Limb (tissue), 2 donors: ENCODE results near the gene RAB1B.

ENCODE experiments used
- DNase-seq, 2 donors: peaks; one replicate each; pipeline ENCODE4 v3.0.0-alpha.2; 2016; ENCODE audit errors: extremely low spot score in 2 of 2

RAB1B gene

DNA sequence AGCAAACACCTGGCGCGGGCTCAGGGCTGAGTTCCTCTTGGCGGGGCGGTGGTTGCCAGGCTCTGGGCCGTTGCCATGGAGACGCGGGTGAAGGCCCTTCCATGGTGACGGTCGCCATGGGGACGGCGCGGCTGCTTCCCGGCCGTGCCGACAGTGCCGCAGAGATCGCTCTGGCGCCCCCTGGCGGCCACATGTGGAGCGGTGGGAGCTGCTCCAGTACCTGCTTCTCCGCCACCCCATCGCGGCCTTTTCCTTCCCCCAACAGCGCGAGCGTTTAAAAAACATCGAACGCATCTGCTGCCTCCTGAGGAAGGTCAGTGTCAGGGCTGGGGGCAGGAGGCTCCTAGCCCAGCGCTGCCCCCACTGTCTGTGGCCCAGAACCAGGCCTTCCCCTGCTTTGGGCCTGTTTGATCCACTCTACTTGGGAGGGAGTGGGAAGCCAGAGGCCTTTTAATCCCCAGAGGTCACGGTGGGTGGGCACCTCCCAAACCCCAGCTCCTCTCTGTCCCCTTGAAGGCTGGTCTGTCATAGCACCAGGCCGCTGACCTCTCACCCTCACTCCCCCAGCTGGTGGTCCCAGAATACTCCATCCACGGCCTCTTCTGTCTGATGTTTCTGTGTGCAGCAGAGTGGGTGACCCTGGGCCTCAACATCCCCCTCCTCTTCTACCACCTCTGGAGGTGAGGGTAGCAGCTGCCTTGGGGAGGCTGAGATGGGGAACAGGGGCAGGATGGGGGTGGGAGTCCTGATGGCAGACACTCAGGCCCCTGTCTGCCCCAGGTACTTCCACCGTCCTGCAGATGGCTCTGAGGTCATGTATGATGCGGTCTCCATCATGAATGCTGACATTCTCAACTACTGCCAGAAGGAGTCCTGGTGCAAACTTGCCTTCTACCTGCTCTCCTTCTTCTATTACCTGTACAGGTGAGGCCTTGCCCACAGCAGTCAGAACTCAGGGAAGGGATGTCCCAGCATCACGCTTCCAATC, 14.3 kb downstream of the RAB1B start:
- peak; percentile 98 for DNase-seq

DNA sequence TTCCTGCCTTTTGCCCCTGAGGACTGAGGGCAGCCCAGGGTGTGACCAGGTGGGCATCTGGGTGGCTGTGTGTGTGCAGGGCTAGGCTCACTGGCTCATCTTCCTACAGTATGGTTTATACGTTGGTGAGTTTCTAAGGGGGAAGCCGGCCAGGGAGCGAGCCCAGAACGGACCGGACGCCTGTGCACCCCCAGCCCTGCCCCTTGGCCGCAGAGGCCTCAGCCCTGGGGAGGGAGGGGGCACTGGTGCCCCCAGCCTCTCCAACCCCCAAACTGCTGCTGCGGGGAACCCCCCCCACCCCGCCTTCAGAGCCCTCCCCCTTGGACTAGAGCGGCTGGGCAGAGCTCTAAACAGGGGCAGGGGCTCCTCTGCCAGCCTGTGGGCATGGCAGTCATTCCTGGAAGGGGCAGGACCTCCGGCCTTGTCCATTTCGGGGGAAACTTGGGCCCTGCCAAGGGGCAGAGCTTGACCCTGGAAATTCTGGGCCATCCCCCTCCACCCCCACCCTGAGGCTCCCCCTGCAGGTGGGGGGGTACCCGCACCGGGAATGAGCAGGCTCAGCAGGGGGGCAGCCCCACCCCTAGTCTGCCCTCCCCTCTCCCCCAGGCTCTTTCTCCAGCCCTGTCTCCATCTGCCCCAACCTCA, 15.1 kb downstream of the RAB1B start:
- no peak for DNase-seq

DNA sequence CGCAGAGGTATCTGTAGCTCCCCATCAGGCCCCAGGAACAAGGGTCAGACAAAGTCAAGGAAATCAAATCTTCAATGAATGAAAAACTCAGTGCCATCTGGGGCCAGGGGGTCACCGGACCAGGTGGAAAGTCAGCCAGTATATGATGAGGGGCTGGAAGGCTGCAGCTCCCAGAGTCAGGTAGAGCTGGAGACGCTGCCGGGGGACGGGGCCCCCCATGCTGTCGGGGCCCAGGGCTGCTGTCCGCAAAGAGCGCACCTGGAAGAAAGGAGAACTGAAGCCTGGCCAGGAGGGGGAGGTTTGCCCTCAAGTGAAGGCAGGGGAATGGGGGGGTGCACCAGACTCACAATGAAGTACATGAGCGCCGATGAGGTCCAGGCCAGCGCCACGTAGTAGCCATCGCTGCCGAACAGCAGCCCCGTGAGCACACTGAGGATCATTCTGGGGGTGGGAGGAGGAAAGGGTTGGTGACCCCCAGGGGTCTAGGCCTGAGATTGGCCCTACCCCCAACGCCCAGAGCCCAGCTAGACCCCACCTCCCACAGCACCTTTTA, 16.2 kb downstream of the RAB1B start:
- no peak for DNase-seq

DNA sequence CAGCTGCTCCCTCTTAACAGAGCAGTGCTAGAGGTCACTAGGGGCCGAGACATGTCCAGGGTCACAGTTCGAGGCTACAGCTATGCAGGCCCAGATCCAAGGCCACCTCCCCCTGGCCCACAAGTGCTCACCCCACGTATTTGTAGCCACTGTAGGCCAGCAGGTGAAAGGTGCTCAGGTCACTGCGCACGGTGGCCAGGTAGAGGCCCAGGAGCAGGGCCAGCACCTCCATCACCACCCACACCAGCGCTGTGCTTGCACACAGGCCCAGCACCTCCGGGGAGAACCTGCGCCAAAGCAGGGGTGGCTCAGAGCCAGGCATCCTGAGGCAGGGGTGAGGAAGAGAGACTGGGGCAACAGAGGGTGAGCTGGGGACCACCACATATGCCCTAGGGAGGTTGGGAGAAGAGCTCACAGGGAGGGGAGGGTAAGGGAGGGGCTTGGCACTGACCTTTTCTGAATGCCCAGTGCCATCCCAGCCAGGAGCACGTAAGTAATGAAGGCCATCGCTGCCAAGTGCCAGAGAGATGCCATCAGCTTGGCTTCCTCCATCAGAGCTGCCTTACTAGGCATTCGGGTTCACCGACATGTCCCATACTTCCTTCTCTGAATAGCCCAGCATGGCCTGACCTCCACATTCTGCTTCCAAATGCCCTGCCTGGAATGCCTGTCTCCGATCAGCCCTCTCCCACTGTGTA, 17.0 kb downstream of the RAB1B start:
- DNase-seq = peak in 1 of 2 donors; percentile 25

DNA sequence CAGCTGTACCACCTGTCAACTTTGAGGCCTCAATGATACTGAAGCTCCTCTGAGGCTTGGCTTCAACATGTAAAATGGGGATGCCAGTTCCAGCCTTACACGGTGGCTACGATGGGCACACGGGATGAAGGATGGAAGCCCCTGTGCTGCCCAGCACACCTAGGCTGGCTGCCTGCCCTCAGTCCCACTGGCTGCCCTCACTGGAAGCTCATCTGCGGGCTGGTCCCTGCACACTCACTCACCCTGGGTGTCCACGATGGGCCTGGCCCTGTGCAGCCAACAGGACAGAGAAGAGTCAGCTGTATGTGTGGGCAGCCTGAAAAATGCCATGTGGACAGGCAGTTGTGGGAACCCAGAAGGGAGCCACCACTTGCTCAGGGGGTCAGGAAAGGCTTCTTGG, 18.3 kb downstream of the RAB1B start:
- no peak for DNase-seq

DNA sequence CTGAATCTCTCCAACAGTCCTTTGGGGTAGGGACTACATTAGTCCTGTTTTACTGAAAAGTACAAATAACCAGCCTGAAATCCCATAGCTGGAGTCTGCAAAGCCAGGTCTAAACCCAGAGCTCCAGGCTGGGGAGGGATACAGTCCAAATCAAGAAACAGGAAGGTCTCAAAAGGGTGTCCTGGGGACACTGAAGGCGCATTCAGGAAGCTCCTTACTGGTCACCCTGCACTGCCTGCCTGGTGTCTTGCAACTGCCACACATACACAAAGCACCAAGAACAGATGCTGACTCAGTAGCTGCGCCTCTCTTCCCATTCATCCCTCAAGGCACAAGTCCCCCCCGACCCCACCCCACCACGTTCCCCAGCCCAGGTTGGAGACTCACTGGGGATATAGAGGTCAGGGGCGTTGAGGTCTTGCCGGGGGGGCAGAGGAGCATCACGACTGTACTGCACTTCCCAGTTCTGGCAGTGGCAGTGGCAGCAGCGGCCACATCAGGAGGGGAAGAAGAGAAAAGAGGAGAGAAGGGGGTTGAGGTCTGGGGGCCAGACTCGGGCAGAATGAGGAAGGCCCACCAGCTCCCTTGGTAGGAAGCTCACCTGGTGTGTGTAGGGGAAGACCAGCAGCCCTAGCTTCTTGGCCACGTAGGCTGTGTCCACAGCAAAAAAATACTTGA, 18.9 kb downstream of the RAB1B start:
- DNase-seq = no peak

DNA sequence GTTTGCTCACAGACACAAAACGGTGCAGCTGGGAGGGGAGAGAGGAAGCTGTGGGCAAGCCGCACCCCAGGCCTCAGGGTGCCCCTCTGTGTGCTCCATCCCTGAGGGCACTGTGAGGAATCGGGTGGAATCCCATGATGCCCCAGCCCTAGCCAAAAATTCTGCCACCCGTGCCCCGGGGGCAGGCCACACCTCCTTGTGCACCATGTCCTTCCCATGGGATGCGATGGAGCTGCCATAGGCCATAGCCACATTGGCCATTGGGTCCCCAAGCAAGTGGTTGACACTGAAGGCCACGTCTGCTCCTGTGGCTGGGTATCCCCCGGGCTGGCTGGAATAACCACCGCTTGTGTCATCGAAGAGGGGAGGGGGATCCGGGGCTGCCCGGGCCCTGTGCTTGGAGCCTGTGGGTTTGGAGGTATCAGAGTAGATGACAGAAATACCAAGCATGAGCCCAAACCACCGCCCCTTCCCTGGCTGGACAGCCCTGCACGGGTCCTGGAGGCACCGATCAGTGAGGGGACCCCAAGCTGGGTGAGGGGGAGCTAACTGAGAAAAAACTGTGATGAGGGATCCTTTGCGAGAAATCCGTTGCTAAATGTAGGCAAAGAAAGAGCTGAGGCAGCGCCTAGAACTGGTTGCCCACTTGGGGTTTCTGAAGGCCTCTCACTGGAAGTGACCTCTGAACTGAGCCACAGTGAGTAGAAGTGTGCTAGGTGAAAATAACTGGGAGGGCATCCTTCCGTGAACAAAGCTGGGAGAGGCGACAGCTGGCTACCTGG, 19.6 kb downstream of the RAB1B start:
- no peak for DNase-seq

DNA sequence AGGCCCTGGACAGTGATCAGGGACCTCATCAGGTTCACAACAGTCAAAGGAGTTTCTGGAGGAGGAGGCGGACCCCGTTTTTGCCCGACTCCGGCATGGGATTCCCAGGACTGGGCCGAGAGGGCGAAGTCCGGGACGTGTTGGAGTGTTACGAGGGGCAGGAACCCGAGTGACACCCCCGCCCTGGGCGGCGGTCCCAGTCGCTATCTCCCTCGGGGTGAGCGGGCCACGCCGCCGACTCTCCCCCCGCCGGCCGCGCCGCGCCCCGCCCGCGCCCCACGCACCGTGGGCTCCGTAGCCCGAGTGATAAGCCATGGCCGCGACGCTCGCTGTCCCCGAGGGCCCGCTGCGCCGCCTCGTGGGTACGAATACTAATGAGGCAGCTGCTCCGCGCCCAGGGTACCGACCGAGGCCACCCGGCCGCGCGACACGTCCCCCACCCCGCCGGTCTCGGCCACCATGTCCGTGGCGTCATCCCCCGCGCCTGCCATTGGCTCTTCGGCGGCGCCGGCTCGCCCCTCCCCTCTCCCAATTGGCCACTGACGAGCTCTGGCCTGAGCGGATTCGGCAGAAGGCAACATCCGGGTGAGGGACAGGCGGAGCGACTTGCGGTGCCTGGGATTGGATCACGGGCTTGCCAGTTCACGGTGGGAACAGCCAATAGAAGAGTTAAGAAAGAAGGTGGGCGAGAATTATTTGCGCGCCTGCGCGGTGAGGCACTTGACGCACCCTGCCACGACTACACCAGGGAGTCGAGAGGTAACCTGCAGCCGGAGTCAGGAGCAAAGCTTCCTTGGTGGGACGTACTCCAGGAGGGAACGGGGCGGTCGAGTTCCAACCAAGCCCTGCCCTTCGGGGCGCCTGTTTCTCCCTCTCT, 20.5 kb downstream of the RAB1B start, which contains the start of gene YIF1A:
Gene YIF1A (minus strand): TSS at position 473 of the 877 bp plus-strand sequence. CDS start 158 bp downstream, at position 315.
- DNase-seq = peak; percentile 98 to 99

DNA sequence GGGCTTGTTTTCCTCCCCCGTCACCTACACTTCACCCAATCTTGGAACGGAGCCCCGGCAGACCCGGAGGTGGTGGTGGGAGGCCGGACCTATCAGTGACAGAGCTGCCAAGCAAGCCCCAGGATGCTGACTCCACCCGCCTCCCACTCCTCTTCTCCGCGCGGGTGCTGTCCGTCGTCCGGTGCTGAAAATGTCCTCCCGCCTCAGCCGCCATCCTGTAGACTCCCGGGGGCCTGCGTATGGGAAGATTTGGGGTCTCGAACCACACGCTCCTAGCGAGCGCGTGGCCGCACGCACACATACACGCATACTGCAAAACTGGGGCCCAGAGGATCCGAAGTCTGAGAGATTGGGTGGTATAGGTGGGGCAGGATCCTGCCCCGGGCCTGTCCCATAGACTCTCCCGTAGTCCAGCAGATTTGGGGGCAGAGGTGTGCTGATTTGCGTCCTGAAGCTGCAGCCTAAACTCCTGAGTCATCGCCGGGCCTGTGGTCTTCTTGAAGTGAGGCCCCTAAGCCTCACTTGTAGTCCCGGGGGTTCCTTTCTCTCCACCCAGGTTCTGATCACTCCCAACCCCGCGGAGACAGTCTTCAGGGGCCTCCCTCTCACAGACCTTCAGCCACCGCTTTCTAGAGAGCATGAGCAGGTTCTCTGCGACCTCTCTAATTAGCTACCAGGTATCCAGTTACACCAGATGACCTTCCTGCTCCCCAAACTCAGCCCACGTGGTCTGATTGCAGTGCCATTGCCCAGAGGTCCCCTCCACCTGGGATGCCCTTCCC, 21.3 kb downstream of the RAB1B start:
- DNase-seq = peak; percentile 83 to 91

DNA sequence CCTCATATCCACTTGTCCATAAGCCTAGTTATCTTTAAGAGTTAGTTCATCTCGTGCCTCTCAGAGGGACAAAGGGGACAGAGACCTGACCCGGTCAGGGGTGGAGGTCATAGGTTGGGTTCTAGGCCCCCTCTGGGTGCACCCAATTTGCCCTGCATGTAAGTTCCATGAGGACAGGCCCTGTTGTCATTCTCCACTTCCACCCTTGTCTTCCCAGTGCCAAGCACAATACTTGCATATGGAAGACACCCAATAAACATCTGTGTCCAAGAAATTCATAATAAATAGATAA, 21.8 kb downstream of the RAB1B start:
- DNase-seq = no peak

DNA sequence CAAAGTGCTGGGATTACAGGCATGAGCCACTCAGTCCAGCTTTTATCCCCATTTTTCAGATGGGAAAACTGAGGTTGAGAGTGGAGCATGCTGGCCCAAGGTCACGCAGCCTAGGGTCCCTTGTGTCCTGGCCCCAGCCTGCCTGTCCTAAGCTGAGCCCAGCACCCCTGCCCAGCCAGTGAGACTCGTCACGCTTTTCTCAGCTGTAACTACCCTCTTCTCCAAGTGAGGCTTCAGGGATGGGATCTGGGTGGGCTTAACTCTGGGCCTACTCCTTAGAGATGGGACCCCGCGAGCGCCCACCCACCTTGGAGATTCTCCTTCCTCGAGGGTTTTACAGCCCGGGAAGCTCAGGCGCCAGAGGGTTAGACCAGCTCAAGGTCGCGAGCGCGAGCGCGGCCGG, 22.9 kb downstream of the RAB1B start:
- no peak for DNase-seq

DNA sequence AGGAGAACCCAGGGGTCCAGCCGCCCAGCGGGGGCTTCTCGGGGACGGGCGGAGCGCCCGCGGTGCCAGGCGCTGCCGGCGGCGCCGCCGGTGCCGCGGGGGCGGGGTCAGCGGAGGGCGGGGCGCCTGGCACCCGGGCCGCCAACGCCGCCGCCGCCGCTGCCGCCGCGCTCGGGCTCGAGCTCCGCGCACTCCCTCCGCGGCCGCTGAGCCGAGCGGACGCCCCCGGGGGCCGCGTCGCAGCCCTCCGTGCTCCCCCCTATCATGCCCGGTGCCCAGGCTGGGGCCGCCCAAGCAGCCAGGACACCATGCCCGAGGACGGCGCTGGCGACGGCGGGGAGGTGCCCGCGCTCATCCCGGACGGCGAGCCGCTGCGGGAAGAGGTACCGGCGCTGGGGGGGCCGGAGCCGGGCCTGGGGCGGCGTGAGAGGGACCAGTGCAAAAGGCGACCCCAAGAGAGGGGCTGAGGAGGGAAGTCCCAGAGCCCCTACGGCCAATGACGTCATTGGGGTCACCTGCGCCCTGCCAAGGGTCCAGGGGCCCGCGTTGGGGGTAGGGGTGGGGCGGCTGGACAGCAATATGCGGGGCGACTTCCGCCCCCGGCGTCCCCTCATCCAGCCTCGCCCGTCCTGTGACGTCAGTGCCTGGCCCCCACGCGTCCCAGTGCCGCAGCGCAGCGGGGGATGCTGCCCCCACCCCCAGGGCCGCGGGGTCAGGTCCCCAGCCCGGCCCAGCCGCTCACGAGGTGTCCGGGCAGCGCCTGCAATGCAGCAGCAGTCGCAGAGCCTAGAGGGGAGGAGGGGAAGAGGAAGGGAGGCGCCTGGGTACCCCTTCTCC, 23.5 kb downstream of the RAB1B start, which contains the start of gene TMEM151A:
Gene TMEM151A (plus strand): TSS at position 189 of the 837 bp plus-strand sequence. CDS start 120 bp downstream, at position 309.
- no peak for DNase-seq

DNA sequence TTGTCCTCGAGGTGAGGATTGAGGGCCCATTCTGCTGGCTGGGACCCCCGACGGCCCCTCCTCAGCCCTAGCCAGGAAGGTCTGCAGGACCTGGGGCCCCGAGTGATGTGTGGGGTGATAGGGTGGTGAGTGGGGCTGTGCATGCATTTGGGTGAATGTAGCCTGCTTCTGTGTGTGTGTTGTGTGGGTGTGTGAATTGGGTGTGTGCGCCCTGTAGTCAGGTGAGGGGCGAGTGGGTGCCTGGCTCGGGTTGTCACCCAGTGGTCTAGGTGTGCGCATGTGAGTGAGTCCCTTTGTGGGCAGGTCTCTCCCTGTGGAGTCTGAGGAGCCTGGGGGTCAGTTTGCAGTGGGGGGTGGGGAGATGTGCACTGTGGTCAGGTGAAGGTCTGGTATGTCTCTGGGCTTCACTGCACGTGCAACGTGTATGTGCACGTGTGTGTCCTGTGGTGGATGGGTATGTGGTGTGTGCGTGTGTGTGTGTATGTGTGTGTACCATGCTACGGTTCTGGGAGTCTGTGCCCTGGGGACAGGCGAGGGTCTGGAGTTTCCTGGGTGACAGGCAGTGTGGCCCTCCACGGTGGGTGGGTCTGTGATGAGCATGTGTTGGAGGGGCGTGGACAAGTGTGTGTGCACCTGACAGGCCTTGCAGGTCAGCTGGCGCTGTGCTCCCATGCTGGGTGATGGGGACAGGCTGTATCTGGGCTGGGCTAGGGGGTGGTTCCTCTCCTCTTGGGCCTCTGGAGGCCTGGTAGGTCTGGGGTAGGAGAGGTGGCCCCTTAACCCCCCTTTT, 24.3 kb downstream of the RAB1B start:
- DNase-seq = no peak

DNA sequence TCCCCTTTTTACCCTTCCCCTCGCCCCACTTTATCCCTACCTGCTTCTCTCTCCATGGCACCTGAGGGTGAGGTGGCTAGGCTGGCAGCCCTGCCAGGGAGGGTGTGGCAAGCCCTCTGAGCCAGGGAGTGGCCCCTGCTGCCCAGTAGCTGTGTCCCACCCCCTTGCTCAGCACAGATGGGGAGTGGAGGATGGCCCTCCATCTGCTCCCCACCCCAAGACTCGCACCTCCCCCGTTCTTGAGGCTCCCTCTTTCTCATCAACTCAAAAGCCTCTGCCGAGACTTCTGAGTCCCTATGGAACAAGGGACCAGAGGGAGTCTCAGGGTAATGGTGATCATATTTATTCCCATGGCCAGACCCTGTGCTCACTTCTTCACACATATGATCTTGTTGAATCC, 24.9 kb downstream of the RAB1B start:
- no peak for DNase-seq

DNA sequence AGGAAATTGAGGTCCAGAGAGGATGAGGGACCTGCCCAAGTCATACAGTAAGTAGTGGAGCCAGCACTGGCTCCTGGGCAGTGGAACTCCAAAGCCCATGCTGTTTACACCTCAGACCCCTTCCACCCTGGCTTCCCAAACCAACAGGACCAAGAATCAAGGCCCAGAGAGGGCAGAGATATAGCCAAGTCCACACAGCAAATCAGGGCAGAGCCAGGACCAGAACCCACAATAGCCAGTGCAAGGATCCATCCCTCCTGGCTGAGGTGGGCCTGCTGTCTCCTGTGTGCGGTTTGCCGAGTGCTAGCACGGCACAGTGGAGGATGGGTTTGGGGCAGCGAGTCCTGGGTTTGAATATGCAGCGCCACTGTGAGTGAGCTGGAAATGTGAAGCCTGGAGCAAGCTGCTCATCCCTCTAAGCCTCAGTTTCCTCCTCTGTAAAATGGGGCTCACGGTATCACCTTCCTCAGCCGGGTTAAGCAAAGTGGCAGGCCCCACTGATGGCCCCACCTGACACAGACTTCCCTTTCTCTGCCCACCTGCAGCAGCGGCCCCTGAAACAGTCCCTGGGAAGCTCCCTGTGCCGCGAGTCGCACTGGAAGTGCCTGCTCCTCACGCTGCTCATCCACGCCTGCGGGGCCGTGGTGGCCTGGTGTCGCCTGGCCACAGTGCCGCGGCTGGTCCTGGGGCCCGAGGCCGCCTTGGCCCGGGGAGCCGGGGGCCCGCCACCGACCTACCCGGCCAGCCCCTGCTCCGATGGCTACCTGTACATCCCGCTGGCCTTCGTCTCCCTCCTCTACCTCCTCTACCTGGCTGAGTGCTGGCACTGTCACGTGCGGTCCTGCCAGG, 25.6 kb downstream of the RAB1B start:
- DNase-seq = no peak
